Uterus (tissue), 4 donors: Measurements from ENCODE around the gene PCNX1. TPM values are rescaled to one million over a fixed set of nuclear protein-coding genes. Genes with fewer than 3 reads are reported as not detected.

Experiments used
- DNase-seq, 2 donors: peaks; one replicate each; pipeline ENCODE4 v3.0.0-alpha.2; 2019 to 2020
- H3K27ac ChIP-seq, 2 donors: fragments of 200-600 bp; sonication (generic); 1 replicate in 1 of 2; 2 replicates in 1 of 2; pipeline ENCODE4 v1.5.1; 2016 to 2018
- H3K27me3 ChIP-seq, 2 donors: fragments of 200-600 bp; sonication (generic); one replicate each; pipeline ENCODE4 v1.5.1; 2018 to 2019; ENCODE audit warnings: control low read depth in 1 of 2
- H3K36me3 ChIP-seq, 2 donors: fragments of 200-600 bp; sonication (generic); one replicate each; pipeline ENCODE4 v1.5.1; 2019; ENCODE audit warnings: control low read depth in 1 of 2
- H3K4me1 ChIP-seq, 2 donors: fragments of 200-600 bp; sonication (generic); one replicate each; pipeline ENCODE4 v1.5.1; 2018 to 2019; ENCODE audit warnings: control low read depth in 1 of 2
- H3K4me3 ChIP-seq, 2 donors: fragments of 200-600 bp; sonication (generic); 1 replicate in 1 of 2; 2 replicates in 1 of 2; pipeline ENCODE4 v1.5.1; 2018 to 2019; ENCODE audit warnings: mild to moderate bottlenecking in 1 of 2
- H3K9me3 ChIP-seq, 2 donors: fragments of 200-600 bp; sonication (generic); one replicate each; pipeline ENCODE4 v1.5.1; 2019; ENCODE audit warnings: control low read depth in 1 of 2
- POLR2A ChIP-seq, 2 donors: fragments of 450-650 bp; IDR thresholded peaks; one replicate each; pipeline ENCODE4 v1.6.1; 2016; ENCODE audit warnings: antibody characterized with exemption in 2 of 2, mild to moderate bottlenecking in 1 of 2, moderate library complexity in 1 of 2
- intact Hi-C: fragments of 100-400 bp; cut with DNase I; formaldehyde crosslinking; loops from one replicate; pipeline ENCODE4 v1.15.1; 2023; ENCODE audit warnings: low total_unique reads
- total RNA-seq, 4 donors: library from RNA; depleted of rRNA in 3 of 4; stranded (reverse); fragments of >200 nt in 3 of 4; gene quantifications; one replicate each; pipeline versions ENCODE4 v1.1.0 to v1.2.4, GENCODE V29; 2014 to 2023
- TF ChIP-seq, protein P1 (sequence below), 4 experiments: fragments of 200-600 bp in 2 of 4; fragments of 450-650 bp in 2 of 4; sonication (generic) in 2 of 4; IDR thresholded peaks; one replicate each; pipeline ENCODE4 v1.5.1; 2016 to 2019; ENCODE audit warnings: antibody characterized with exemption in 4 of 4, mild to moderate bottlenecking in 2 of 4, moderate library complexity in 1 of 4
- donor health status: DM: yes; HTN: yes; CAD: no.

PCNX1 gene
- total RNA-seq, 4 donors from 2014 or later = 34.6 to 112 (median 90.3) TPM

DNA sequence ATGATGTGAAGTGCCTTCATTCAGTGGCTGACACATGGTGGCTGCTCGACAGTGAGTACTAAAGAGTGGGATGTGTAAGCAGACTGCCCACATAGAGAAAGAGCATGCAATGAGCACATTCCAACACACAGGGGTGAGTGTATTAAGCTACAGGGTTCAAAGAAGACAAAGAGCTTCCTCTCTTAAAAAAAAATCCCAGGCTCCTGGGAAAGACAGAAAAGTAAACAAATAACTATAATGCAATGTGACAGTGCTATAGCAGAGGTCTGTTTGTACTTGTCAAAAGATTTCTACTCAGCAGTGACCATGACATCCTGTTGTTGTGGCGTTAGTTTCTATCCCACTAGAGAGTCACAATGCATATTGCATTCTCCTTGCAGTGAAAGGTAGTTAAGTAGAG lies 12.4 kb upstream of the PCNX1 start:
- no peaks in the 10 kb centered on the region for H3K27me3 ChIP-seq
- no peak overlapping the region for H3K4me3 ChIP-seq
- no peaks in the 10 kb centered on the region for H3K36me3 ChIP-seq
- TF ChIP-seq POLR2A (IDR thresholded peaks at IDR 0.05) = no peak
- TF ChIP-seq, protein P1, sequence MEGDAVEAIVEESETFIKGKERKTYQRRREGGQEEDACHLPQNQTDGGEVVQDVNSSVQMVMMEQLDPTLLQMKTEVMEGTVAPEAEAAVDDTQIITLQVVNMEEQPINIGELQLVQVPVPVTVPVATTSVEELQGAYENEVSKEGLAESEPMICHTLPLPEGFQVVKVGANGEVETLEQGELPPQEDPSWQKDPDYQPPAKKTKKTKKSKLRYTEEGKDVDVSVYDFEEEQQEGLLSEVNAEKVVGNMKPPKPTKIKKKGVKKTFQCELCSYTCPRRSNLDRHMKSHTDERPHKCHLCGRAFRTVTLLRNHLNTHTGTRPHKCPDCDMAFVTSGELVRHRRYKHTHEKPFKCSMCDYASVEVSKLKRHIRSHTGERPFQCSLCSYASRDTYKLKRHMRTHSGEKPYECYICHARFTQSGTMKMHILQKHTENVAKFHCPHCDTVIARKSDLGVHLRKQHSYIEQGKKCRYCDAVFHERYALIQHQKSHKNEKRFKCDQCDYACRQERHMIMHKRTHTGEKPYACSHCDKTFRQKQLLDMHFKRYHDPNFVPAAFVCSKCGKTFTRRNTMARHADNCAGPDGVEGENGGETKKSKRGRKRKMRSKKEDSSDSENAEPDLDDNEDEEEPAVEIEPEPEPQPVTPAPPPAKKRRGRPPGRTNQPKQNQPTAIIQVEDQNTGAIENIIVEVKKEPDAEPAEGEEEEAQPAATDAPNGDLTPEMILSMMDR (IDR thresholded peaks at IDR 0.05) = no peak
- peaks cover 0 to 3% of the 10 kb centered on the region in 2 donors for H3K4me1 ChIP-seq
- DNase-seq = no peak
- H3K9me3 ChIP-seq = no peaks in the 10 kb centered on the region
- no peak overlapping the region for H3K27ac ChIP-seq
- intact Hi-C loops = no loop called here

DNA sequence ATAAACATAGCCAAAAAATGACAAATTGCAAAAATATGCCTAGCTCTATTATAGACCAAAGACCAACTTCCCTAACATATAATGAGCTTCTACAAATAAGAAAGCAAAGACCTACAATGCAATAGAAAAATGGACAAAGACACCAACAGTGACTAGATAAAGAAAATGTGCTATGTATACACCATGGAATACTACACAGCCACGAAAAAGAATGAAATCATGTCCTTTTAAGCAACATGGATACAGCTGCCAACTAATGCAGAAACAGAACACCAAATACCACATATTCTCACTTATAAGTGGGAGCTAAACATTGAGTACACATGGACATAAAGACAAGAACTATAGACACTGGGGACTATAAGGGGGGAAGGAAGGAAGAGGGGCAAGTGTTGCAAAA lies 10.9 kb upstream of the PCNX1 start:
- peaks cover 0 to 3% of the 10 kb centered on the region in 2 donors for H3K4me1 ChIP-seq
- intact Hi-C loops = no loop called here
- no peaks in the 10 kb centered on the region for H3K36me3 ChIP-seq

DNA sequence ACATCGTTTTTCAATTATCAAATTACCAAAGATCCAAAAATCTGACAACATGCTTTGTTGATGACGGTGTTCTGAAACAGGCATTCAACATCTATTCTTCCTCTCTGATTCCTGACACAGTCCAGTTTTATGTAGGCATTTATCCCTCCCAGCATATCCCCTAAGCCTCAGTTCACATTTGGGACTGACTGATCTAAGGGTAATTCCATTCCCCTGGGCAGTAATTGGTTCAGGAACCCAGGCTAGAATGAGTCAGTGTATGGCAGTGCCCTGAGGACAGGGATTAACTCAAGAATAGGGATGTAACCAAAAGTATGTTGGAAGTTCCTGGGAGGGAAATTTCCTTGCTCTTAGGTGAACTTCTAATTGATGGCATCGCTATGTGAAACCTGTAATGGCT lies 10.3 kb upstream of the PCNX1 start:
- H3K4me3 ChIP-seq = no peak overlapping the region
- no peaks in the 10 kb centered on the region for H3K9me3 ChIP-seq
- DNase-seq = no peak
- H3K27ac ChIP-seq = peak overlapping the region in 1 of 2 donors; percentile 19
- intact Hi-C loops = no loop called here
- no peaks in the 10 kb centered on the region for H3K27me3 ChIP-seq
- H3K36me3 ChIP-seq = no peaks in the 10 kb centered on the region
- H3K4me1 ChIP-seq = peaks cover 0 to 3% of the 10 kb centered on the region in 2 donors
- TF ChIP-seq, protein P1 (IDR thresholded peaks at IDR 0.05) = no peak
- no peak for TF ChIP-seq POLR2A (IDR thresholded peaks at IDR 0.05)

More for the DNA sequence above, 10.9 kb upstream of the PCNX1 start:
- H3K9me3 ChIP-seq = no peaks in the 10 kb centered on the region
- no peaks in the 10 kb centered on the region for H3K27me3 ChIP-seq
- DNase-seq = no peak
- TF ChIP-seq POLR2A (IDR thresholded peaks at IDR 0.05) = no peak
- TF ChIP-seq, protein P1 (IDR thresholded peaks at IDR 0.05) = no peak
- no peak overlapping the region for H3K4me3 ChIP-seq
- no peak overlapping the region for H3K27ac ChIP-seq

DNA sequence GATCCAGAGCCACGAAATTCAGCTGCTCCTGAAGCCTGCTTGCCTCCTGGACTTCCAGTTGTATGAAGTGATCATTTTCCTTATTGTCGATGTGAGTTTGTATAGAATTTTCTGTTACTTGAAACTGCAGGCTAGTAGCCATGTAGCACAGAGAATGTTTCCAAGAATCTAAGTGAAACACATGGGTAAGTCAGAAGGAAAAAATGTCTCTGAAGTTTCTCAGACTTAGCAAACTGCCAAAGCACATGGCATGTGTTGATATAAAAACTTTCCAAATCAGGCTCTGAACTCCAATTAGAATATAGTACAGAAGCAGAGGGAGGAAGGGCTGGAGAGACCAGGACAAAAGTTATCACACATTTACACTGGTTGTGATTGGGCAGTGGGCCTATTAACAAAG lies 9.8 kb upstream of the PCNX1 start:
- no peaks in the 10 kb centered on the region for H3K9me3 ChIP-seq
- no peak overlapping the region for H3K4me3 ChIP-seq
- intact Hi-C loops = no loop called here
- H3K27me3 ChIP-seq = no peaks in the 10 kb centered on the region
- H3K4me1 ChIP-seq = peaks cover 0 to 3% of the 10 kb centered on the region in 2 donors
- peak overlapping the region in 1 of 2 donors; percentile 19 for H3K27ac ChIP-seq
- no peak for DNase-seq
- H3K36me3 ChIP-seq = no peaks in the 10 kb centered on the region
- TF ChIP-seq POLR2A (IDR thresholded peaks at IDR 0.05) = no peak
- TF ChIP-seq, protein P1 (IDR thresholded peaks at IDR 0.05) = no peak

- H3K9me3 ChIP-seq = no peaks in the 10 kb centered on the region
- peaks cover 0 to 3% of the 10 kb centered on the region in 2 donors for H3K4me1 ChIP-seq
- H3K27me3 ChIP-seq = no peaks in the 10 kb centered on the region
- H3K4me3 ChIP-seq = no peak overlapping the region
- intact Hi-C loops = no loop called here
- TF ChIP-seq POLR2A (IDR thresholded peaks at IDR 0.05) = no peak
- TF ChIP-seq, protein P1 (IDR thresholded peaks at IDR 0.05) = no peak
- no peak for DNase-seq
- no peaks in the 10 kb centered on the region for H3K36me3 ChIP-seq
- no peak overlapping the region for H3K27ac ChIP-seq
These were observed 9.0 kb upstream of the PCNX1 start for GRCh38 chr14:70898111-70898745.
